MM.1S (cell line): ENCODE results near the gene RXFP4.

Experiments
- DNase-seq: peaks from one replicate; pipeline ENCODE4 v3.0.0-alpha.2; 2015
- H2AFZ ChIP-seq: fragments of 300-600 bp; sonication (generic); 2 replicates; pipeline ENCODE4 v1.6.0; 2016; ENCODE audit warnings: antibody characterized with exemption, low read length
- H3F3A ChIP-seq: fragments of 300-600 bp; sonication (generic); 2 replicates; pipeline ENCODE4 v1.6.1; 2016; ENCODE audit warnings: mild to moderate bottlenecking, antibody characterized with exemption, low read length, moderate library complexity, mixed read lengths; ENCODE audit not compliant: insufficient read depth
- H3K27ac ChIP-seq: fragments of 300-600 bp; sonication (generic); 2 replicates; pipeline ENCODE4 v1.5.1; 2016; ENCODE audit warnings: mild to moderate bottlenecking, low read length
- H3K27me3 ChIP-seq: fragments of 300-600 bp; sonication (generic); replicated peaks from 2 replicates; pipeline ENCODE4 v1.6.0; 2016; ENCODE audit warnings: low read length; ENCODE audit not compliant: insufficient read depth
- H3K36me3 ChIP-seq: fragments of 300-600 bp; sonication (generic); replicated peaks from 2 replicates; pipeline ENCODE4 v1.6.1; 2016; ENCODE audit warnings: mild to moderate bottlenecking, low read length, mixed read lengths; ENCODE audit not compliant: insufficient read depth
- H3K4me1 ChIP-seq: fragments of 300-600 bp; sonication (generic); 2 replicates; pipeline ENCODE4 v1.6.1; 2016; ENCODE audit warnings: low read length, mixed read lengths
- H3K4me2 ChIP-seq: fragments of 300-600 bp; sonication (generic); 2 replicates; pipeline ENCODE4 v1.6.0; 2016; ENCODE audit warnings: low read depth, low read length
- H3K4me3 ChIP-seq: fragments of 300-600 bp; sonication (generic); 2 replicates; pipeline ENCODE4 v1.5.1; 2016; ENCODE audit warnings: low read length, mixed read lengths
- H3K79me2 ChIP-seq: fragments of 300-600 bp; sonication (generic); 2 replicates; pipeline ENCODE4 v1.6.1; 2016; ENCODE audit warnings: mixed run types, low read length, mixed read lengths
- H3K9ac ChIP-seq: fragments of 300-600 bp; sonication (generic); 2 replicates; pipeline ENCODE4 v1.6.1; 2016; ENCODE audit warnings: low read length, mixed read lengths
- H3K9me2 ChIP-seq: fragments of 300-600 bp; sonication (generic); replicated peaks from 2 replicates; pipeline ENCODE4 v1.6.1; 2016; ENCODE audit warnings: mild to moderate bottlenecking, low read length, mixed read lengths; ENCODE audit not compliant: insufficient read depth
- H3K9me3 ChIP-seq: fragments of 300-600 bp; sonication (generic); replicated peaks from 2 replicates; pipeline ENCODE4 v1.6.1; 2016; ENCODE audit warnings: mild to moderate bottlenecking, low read length, mixed read lengths; ENCODE audit not compliant: insufficient read depth
- H4K20me1 ChIP-seq: fragments of 300-600 bp; sonication (generic); 2 replicates; pipeline ENCODE4 v1.6.1; 2016; ENCODE audit warnings: mild to moderate bottlenecking, low read length, moderate library complexity, mixed read lengths; ENCODE audit not compliant: insufficient read depth
- CTCF ChIP-seq: fragments of 300-600 bp; sonication (generic); IDR thresholded peaks from 2 replicates; pipeline ENCODE4 v1.5.1; 2016; ENCODE audit warnings: antibody characterized with exemption, low read length, mixed read lengths
- EZH2 ChIP-seq: fragments of 300-600 bp; sonication (generic); optimal IDR thresholded peaks from 2 replicates; pipeline ENCODE3; 2017; ENCODE audit warnings: low read depth, mild to moderate bottlenecking, antibody characterized with exemption, low read length, mixed read lengths
- EZH2phosphoT487 ChIP-seq: fragments of 300-600 bp; sonication (generic); IDR thresholded peaks from 2 replicates; pipeline ENCODE4 v1.6.1; 2018; ENCODE audit warnings: antibody characterized with exemption, low read length

The RXFP4 gene

GRCh38 chr1:155899683-155900082 lies 41.8 kb upstream of the RXFP4 start:
- no peak for TF ChIP-seq EZH2phosphoT487
- no peak for TF ChIP-seq CTCF
- no peak for TF ChIP-seq EZH2
- H3K4me2 ChIP-seq: no peak overlapping the region
- peaks cover 10% of the 10 kb centered on the region; the same call in 1 of the 2 replicates for H3K36me3 ChIP-seq

GRCh38 chr1:155900161-155900560 lies 41.3 kb upstream of the RXFP4 start:
- peaks cover 14% of the 10 kb centered on the region; the same call in 1 of the 2 replicates for H3K36me3 ChIP-seq
- no peaks in the 10 kb centered on the region for H3K9me2 ChIP-seq
- DNase-seq: no peak
- H3K79me2 ChIP-seq: no peaks in the 10 kb centered on the region
- H3K27ac ChIP-seq: no peak overlapping the region
- no peaks in the 10 kb centered on the region for H4K20me1 ChIP-seq
- H2AFZ ChIP-seq: no peak overlapping the region
- no peak overlapping the region for H3K4me3 ChIP-seq
- no peaks in the 10 kb centered on the region for H3F3A ChIP-seq
- no peaks in the 10 kb centered on the region for H3K9me3 ChIP-seq
- TF ChIP-seq EZH2 (no peak), EZH2phosphoT487 (no peak), CTCF (no peak)
- H3K4me1 ChIP-seq: no peaks in the 10 kb centered on the region
- no peak overlapping the region for H3K9ac ChIP-seq
- no peak overlapping the region for H3K4me2 ChIP-seq
- no peaks in the 10 kb centered on the region for H3K27me3 ChIP-seq

More at GRCh38 chr1:155899683-155900082, 41.8 kb upstream of the RXFP4 start:
- no peaks in the 10 kb centered on the region for H3K79me2 ChIP-seq
- H3K4me3 ChIP-seq: no peak overlapping the region
- no peak overlapping the region for H3K9ac ChIP-seq
- no peak overlapping the region for H2AFZ ChIP-seq
- H4K20me1 ChIP-seq: no peaks in the 10 kb centered on the region
- no peaks in the 10 kb centered on the region for H3K9me3 ChIP-seq
- no peaks in the 10 kb centered on the region for H3K9me2 ChIP-seq
- H3K27me3 ChIP-seq: no peaks in the 10 kb centered on the region
- no peak overlapping the region for H3K27ac ChIP-seq
- no peaks in the 10 kb centered on the region for H3K4me1 ChIP-seq
- H3F3A ChIP-seq: no peaks in the 10 kb centered on the region
- no peak for DNase-seq

- peaks cover 14% of the 10 kb centered on the region; the same call in 1 of the 2 replicates for H3K36me3 ChIP-seq
- no peaks in the 10 kb centered on the region for H3K9me3 ChIP-seq
Measured at GRCh38 chr1:155904261-155904660, 37.2 kb upstream of the RXFP4 start.

More at GRCh38 chr1:155904261-155904660, 37.2 kb upstream of the RXFP4 start:
- peaks cover 1% of the 10 kb centered on the region; the same call in 1 of the 2 replicates for H3K79me2 ChIP-seq
- no peaks in the 10 kb centered on the region for H3F3A ChIP-seq
- no peaks in the 10 kb centered on the region for H3K27me3 ChIP-seq
- no peaks in the 10 kb centered on the region for H3K9me2 ChIP-seq
- no peaks in the 10 kb centered on the region for H3K4me1 ChIP-seq
- H3K27ac ChIP-seq: no peak overlapping the region
- no peak overlapping the region for H2AFZ ChIP-seq
- no peak overlapping the region for H3K4me2 ChIP-seq
- no peak overlapping the region for H3K9ac ChIP-seq
- H4K20me1 ChIP-seq: no peaks in the 10 kb centered on the region
- DNase-seq: no peak
- H3K4me3 ChIP-seq: no peak overlapping the region
- TF ChIP-seq EZH2phosphoT487 (no peak), CTCF (no peak), EZH2 (no peak)
